B cell (primary cell): ENCODE results near the gene JMJD8.

Experiments used
- EZH2 ChIP-seq: IDR thresholded peaks from 2 replicates; pipeline ENCODE4 v1.6.1; 2012; ENCODE audit warnings: borderline replicate concordance, low read depth, mild to moderate bottlenecking, moderate library complexity, low read length; ENCODE audit not compliant: insufficient read depth, poor library complexity, severe bottlenecking
- TF ChIP-seq, protein P1 (sequence below): fragments of 200-600 bp; IDR thresholded peaks from one replicate; pipeline ENCODE4 v1.8.0; 2022; ENCODE audit warnings: antibody characterized with exemption, mild to moderate bottlenecking

DNA sequence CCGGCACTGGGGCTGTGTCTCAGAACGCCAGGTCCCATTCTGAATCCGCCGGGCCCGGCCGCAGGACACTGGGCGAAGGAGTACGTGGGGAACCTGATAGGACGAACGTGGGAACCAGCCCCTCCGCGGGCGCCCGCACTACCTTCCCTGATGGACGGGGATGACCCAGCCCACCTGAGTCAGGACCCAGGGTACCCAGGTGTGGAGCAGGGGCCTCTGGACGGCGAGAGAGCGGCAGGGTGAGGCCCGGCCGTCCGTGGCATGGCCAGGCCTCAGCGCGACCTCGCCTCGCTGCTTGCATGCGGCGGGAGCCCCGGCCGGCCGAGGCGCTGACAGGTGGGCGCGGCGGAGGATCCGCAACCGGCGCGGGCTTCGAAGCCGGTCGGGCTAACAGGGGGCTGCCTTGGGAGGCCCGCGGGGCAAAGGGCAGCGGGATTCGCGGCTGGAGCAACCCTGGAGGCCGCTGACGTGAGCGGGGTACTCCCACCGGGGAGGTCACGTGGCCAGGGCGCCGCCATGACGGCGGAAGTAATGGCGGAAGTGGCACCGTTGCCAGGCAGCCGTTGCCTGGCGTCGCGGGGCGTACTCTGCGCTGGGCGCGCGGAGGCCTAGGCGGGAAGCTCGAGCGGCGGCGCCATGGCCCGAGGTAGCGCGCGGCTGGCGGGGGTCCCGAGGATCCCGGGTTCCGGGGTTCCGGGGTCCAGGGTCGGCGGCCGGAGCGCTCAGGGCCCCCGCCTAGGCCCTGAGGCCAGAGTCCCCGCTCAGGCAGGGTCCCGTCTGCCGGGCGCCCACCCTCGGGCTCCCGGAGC, 35.1 kb downstream of the JMJD8 start, which contains the start of gene WDR90:
- TF ChIP-seq, protein P1, sequence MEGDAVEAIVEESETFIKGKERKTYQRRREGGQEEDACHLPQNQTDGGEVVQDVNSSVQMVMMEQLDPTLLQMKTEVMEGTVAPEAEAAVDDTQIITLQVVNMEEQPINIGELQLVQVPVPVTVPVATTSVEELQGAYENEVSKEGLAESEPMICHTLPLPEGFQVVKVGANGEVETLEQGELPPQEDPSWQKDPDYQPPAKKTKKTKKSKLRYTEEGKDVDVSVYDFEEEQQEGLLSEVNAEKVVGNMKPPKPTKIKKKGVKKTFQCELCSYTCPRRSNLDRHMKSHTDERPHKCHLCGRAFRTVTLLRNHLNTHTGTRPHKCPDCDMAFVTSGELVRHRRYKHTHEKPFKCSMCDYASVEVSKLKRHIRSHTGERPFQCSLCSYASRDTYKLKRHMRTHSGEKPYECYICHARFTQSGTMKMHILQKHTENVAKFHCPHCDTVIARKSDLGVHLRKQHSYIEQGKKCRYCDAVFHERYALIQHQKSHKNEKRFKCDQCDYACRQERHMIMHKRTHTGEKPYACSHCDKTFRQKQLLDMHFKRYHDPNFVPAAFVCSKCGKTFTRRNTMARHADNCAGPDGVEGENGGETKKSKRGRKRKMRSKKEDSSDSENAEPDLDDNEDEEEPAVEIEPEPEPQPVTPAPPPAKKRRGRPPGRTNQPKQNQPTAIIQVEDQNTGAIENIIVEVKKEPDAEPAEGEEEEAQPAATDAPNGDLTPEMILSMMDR = no peak
- TF ChIP-seq EZH2 = no peak
